Melanocyte of skin (primary cell): Measurements from ENCODE around the gene RSAD2. TPM values are rescaled to one million over a fixed set of nuclear protein-coding genes. Genes with fewer than 3 reads are reported as not detected.

ENCODE experiments used
- total RNA-seq, 2 donors: library from RNA; depleted of rRNA; stranded (reverse); fragments of >200 nt; gene quantifications; 2 replicates each; pipeline ENCODE4 v1.2.3, GENCODE V29; 2012

The RSAD2 gene, protein sequence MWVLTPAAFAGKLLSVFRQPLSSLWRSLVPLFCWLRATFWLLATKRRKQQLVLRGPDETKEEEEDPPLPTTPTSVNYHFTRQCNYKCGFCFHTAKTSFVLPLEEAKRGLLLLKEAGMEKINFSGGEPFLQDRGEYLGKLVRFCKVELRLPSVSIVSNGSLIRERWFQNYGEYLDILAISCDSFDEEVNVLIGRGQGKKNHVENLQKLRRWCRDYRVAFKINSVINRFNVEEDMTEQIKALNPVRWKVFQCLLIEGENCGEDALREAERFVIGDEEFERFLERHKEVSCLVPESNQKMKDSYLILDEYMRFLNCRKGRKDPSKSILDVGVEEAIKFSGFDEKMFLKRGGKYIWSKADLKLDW
- 10 to 100 TPM; 72.6 to 98.9 TPM for total RNA-seq

DNA sequence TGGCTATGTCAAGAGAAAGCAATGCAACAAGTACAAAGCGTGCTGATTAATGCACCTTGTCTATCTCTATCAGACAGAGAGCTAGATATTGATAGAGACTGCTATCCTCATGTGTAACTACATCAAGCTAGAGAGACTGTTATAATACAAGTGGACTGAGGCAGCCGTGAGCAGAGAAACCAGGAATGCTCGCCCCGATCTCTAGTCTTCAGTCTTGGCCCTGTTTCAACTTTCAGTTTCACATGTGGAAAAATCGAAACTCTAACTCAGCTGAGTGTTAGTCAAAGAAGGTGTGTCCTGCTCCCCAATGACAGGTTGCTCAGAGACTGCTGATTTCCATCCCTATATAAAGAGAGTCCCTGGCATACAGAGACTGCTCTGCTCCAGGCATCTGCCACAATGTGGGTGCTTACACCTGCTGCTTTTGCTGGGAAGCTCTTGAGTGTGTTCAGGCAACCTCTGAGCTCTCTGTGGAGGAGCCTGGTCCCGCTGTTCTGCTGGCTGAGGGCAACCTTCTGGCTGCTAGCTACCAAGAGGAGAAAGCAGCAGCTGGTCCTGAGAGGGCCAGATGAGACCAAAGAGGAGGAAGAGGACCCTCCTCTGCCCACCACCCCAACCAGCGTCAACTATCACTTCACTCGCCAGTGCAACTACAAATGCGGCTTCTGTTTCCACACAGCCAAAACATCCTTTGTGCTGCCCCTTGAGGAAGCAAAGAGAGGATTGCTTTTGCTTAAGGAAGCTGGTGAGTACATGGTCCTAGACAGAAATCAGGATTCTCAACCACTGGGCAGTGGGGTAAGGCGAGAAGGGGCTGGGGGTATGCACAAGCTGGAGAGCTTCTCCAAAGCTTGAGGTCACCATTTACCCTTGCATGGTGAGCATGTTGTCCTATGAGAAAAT lies at the start of gene RSAD2:
Gene RSAD2 (plus strand): TSS at position 376 of the 903 bp plus-strand sequence. CDS start 24 bp downstream, at position 400.

DNA sequence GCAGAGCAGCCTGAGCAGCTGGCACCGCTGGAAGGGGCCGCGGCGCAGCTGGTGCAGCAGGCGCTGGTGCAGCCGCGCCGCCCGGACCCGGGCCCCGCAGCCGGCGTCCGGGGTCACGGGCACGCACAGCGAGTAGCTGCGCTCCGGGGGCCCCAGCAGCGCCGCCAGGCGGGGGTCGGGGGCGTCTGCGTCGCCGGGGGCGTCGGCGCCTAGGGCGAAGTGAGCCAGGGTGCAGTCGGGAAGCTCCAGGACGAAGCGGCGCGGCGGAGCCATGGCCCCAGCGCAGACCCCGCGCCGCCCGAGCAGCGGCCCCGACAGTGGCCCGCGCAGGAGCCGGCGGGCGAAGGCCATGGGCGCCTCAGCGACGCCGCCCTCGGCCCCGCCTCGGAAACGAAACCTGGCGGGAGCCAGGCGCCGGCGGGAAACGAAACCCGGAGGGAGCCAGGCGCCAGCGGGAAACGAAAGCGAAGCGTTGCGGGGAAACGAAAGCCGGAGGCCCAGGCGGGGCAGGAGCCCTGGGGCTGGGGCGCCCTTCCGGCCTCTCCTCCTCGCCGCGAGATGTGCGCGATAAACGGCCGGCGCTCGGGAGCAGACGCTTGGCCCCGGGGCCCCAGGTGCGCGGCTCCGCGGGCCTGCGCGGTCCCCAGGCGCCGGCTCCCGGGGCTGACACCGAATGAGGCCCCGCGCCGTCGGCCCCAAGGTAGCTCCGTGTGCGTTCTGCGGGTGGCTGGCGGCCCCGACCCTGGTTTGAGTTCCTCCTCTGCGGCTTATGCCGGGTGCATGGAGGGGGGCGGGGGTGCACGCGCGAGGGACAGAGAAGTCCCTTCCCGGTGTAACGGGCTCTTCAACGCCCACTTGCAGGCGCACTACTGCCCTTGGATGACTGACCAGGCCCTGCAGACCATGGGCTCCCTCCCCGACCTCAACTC lies 12.0 kb upstream of the RSAD2 start, which contains the start of gene CMPK2:
Gene CMPK2 (minus strand): TSS at position 562 of the 929 bp plus-strand sequence. CDS start 211 bp downstream, at position 351.

DNA sequence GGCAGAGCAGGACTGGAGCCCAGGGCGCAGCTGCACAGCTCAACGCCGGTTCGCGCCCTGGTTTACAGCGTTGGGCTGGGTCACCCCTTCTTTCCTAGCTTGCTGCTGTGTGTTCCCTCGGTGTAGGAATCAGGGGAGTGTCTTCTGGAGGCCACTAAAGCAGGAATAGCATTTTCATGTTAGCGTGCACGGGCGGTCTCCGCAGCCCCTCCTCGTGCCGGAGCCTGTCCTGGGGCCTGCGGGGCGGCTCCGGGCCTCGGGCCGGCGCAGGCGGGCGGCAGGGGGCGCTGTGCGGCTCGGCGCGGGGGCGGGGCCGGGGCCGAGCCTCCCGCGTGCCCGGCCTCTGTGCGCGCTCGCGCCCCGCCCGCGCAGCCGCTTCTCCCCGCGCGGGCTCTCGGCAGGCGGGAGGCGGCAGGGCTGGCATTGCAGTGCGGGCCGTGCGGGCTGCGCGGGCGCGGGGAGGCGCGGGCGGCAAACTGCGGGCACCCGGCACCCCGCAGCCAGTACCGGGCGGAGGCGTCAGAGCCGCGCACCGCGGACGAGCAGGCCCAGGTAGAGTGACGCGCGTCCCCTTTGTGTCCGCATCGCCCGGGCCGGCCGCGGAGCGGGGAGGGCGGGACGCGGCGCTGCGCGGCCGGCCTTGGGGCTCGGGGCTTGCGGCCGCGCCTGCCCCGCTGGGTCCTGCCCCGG lies 39.6 kb downstream of the RSAD2 start, which contains the start of gene RNF144A:
Gene RNF144A (plus strand): TSS at position 342 of the 690 bp plus-strand sequence. CDS start 79,515 bp downstream, outside the sequence.

Other genes starting within 250 kb of the RSAD2 start
- 100 to 1,000 TPM; 196 to 237 TPM for gene CMPK2, start 11.9 kb upstream of the RSAD2 start, total RNA-seq
- gene RNF144A, start 39.6 kb downstream of the RSAD2 start, total RNA-seq = 10 to 100 TPM; 61.6 to 91.9 TPM